Activated T-cell treated with anti-CD3 and anti-CD28 coated beads for 1 hour (primary cell): Measurements from ENCODE around the gene ACOT11.

Source experiments
- DNase-seq: peaks from one replicate; pipeline ENCODE4 v3.0.0-alpha.2; 2020; ENCODE audit warnings: low read depth

Gene ACOT11

GRCh38 chr1:54564312-54565112 lies 16.5 kb downstream of the ACOT11 start:
- DNase-seq, result no peak

- DNase-seq, result no peak
Observed at GRCh38 chr1:54565113-54565501, 17.1 kb downstream of the ACOT11 start.

GRCh38 chr1:54566438-54567141 lies 18.6 kb downstream of the ACOT11 start:
- no peak for DNase-seq

- DNase-seq, result no peak
Observed at GRCh38 chr1:54567961-54568360, 19.9 kb downstream of the ACOT11 start.

- no peak for DNase-seq
Observed at GRCh38 chr1:54569339-54569738, 21.3 kb downstream of the ACOT11 start.

GRCh38 chr1:54570161-54570560 lies 22.1 kb downstream of the ACOT11 start:
- DNase-seq, result no peak

- no peak for DNase-seq
Observed at GRCh38 chr1:54571326-54571725, 23.3 kb downstream of the ACOT11 start.

GRCh38 chr1:54571803-54572541 lies 23.9 kb downstream of the ACOT11 start:
- DNase-seq, result no peak

- no peak for DNase-seq
Observed at GRCh38 chr1:54572542-54572850, 24.5 kb downstream of the ACOT11 start.

- no peak for DNase-seq
Observed at GRCh38 chr1:54574158-54574778, 26.2 kb downstream of the ACOT11 start.

- DNase-seq, result no peak
Observed at GRCh38 chr1:54575161-54575560, 27.1 kb downstream of the ACOT11 start.

- no peak for DNase-seq
Observed at GRCh38 chr1:54575605-54576290, 27.7 kb downstream of the ACOT11 start.

GRCh38 chr1:54577612-54578011 lies 29.6 kb downstream of the ACOT11 start:
- DNase-seq, result no peak

GRCh38 chr1:54579337-54579781 lies 31.3 kb downstream of the ACOT11 start:
- no peak for DNase-seq

- no peak for DNase-seq
Observed at GRCh38 chr1:54580856-54581550, 33.0 kb downstream of the ACOT11 start.

- DNase-seq, result no peak
Observed at GRCh38 chr1:54581621-54582035, 33.6 kb downstream of the ACOT11 start.

- no peak for DNase-seq
Observed at GRCh38 chr1:54582566-54583306, 34.7 kb downstream of the ACOT11 start.

- no peak for DNase-seq
Observed at GRCh38 chr1:54583307-54583686, 35.3 kb downstream of the ACOT11 start.

- no peak for DNase-seq
Observed at GRCh38 chr1:54583871-54584270, 35.8 kb downstream of the ACOT11 start.

GRCh38 chr1:54584575-54584974 lies 36.5 kb downstream of the ACOT11 start:
- DNase-seq, result no peak
